Esophagus squamous epithelium (tissue), 5 donors: Measurements from ENCODE around the gene HMX3. TPM values are rescaled to one million over a fixed set of nuclear protein-coding genes. Genes with fewer than 3 reads are reported as not detected.

Source experiments
- DNase-seq: peaks from one replicate; lab custom pipeline; 2025; lab: John Stamatoyannopoulos, UW
- H3K27ac ChIP-seq, 4 donors: fragments of 200-600 bp; sonication (generic); one replicate each; pipeline ENCODE4 v1.5.1; 2016 to 2019; ENCODE audit warnings: mild to moderate bottlenecking in 1 of 4
- H3K27me3 ChIP-seq, 4 donors: fragments of 200-600 bp; sonication (generic); 1 replicate in 3 of 4; 2 replicates in 1 of 4; pipeline versions ENCODE4 v1.5.1 to v1.6.0; 2017 to 2021; ENCODE audit warnings: antibody characterized with exemption in 1 of 4
- H3K36me3 ChIP-seq, 3 donors: fragments of 200-600 bp; sonication (generic); one replicate each; pipeline ENCODE4 v1.5.1; 2016 to 2019
- H3K4me1 ChIP-seq, 3 donors: fragments of 200-600 bp; sonication (generic); one replicate each; pipeline ENCODE4 v1.5.1; 2017 to 2019
- H3K4me3 ChIP-seq, 4 donors: fragments of 200-600 bp; sonication (generic); 1 replicate in 3 of 4; 2 replicates in 1 of 4; pipeline ENCODE4 v1.5.1; 2016 to 2019; ENCODE audit warnings: mild to moderate bottlenecking in 2 of 4, moderate library complexity in 1 of 4
- H3K9me3 ChIP-seq, 3 donors: fragments of 200-600 bp; sonication (generic); one replicate each; pipeline ENCODE4 v1.5.1; 2016 to 2019
- POLR2A ChIP-seq, 4 donors: fragments of 450-650 bp; IDR thresholded peaks; one replicate each; pipeline ENCODE4 v1.6.1; 2017; ENCODE audit warnings: antibody characterized with exemption in 4 of 4, mild to moderate bottlenecking in 4 of 4, moderate library complexity in 3 of 4
- WGBS, 2 donors: methylation state at CpG; one replicate each; pipeline ENCODE4 v1.1.5; 2018; 5-methylcytosine and 5-hydroxymethylcytosine counted together
- intact Hi-C: fragments of 100-400 bp; cut with DNase I; formaldehyde crosslinking; loops from one replicate; pipeline ENCODE4 v1.15.0; 2022
- total RNA-seq, 4 donors: library from RNA; depleted of rRNA; stranded (reverse); fragments of >200 nt; gene quantifications; one replicate each; pipeline ENCODE4 v1.1.0, GENCODE V29; 2016
- TF ChIP-seq, protein P1 (sequence below), 6 experiments: fragments of 450-650 bp in 4 of 6; fragments of 200-600 bp in 2 of 6; sonication (generic) in 2 of 6; IDR thresholded peaks; one replicate each; pipeline ENCODE4 v1.5.1; 2016 to 2019; ENCODE audit warnings: antibody characterized with exemption in 6 of 6, mild to moderate bottlenecking in 4 of 6, moderate library complexity in 4 of 6
- donor health status: DM: yes; HTN: yes; CAD: no.

HMX3 gene
- total RNA-seq, 4 donors from 2014 or later = not detected

GRCh38 chr10:123183724-123184123 is 48.0 kb downstream of the HMX3 start:
- Histone ChIP-seq H3K27me3 (no peaks in the 10 kb centered on the region), H3K36me3 (peaks cover 0 to 26% (median 0%) of the 10 kb centered on the region in 3 donors), H3K4me1 (no peaks in the 10 kb centered on the region), H3K4me3 (no peak overlapping the region), H3K9me3 (peaks cover 0 to 17% (median 13%) of the 10 kb centered on the region in 3 donors), H3K27ac (no peak overlapping the region)
- no peak for TF ChIP-seq POLR2A (IDR thresholded peaks at IDR 0.05)
- TF ChIP-seq, protein P1, sequence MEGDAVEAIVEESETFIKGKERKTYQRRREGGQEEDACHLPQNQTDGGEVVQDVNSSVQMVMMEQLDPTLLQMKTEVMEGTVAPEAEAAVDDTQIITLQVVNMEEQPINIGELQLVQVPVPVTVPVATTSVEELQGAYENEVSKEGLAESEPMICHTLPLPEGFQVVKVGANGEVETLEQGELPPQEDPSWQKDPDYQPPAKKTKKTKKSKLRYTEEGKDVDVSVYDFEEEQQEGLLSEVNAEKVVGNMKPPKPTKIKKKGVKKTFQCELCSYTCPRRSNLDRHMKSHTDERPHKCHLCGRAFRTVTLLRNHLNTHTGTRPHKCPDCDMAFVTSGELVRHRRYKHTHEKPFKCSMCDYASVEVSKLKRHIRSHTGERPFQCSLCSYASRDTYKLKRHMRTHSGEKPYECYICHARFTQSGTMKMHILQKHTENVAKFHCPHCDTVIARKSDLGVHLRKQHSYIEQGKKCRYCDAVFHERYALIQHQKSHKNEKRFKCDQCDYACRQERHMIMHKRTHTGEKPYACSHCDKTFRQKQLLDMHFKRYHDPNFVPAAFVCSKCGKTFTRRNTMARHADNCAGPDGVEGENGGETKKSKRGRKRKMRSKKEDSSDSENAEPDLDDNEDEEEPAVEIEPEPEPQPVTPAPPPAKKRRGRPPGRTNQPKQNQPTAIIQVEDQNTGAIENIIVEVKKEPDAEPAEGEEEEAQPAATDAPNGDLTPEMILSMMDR (IDR thresholded peaks at IDR 0.05) = no peak
- no peak for DNase-seq
- WGBS, 2 donors = 100% methylated on average over 2 of the region's 2 CpGs
- intact Hi-C loops = no loop called here

- no peak for DNase-seq
- no peak for TF ChIP-seq POLR2A (IDR thresholded peaks at IDR 0.05)
- TF ChIP-seq, protein P1 (IDR thresholded peaks at IDR 0.05) = no peak
- no peak overlapping the region for H3K4me3 ChIP-seq
- H3K27me3 ChIP-seq = no peaks in the 10 kb centered on the region
- H3K27ac ChIP-seq = no peak overlapping the region
- peaks cover 0 to 52% (median 0%) of the 10 kb centered on the region in 3 donors for H3K36me3 ChIP-seq
- intact Hi-C loops = no loop called here
- H3K9me3 ChIP-seq = peaks cover 0 to 14% (median 13%) of the 10 kb centered on the region in 3 donors
- H3K4me1 ChIP-seq = no peaks in the 10 kb centered on the region
- WGBS, 2 donors = 90 to 94% methylated on average over 5 of the region's 5 CpGs
Measured at GRCh38 chr10:123187781-123188180, 52.0 kb downstream of the HMX3 start.

Other genes with a start within 250 kb of the HMX3 start
- not detected for gene FAM24A, start 225.4 kb upstream of the HMX3 start, total RNA-seq
- gene C10orf88, start 181.7 kb upstream of the HMX3 start, total RNA-seq = 1 to 10 TPM; 4.0 to 7.6 (median 4.6) TPM
- 1 to 10 TPM; 2.5 to 3.0 (median 2.6) TPM for gene PSTK, start 155.6 kb upstream of the HMX3 start, total RNA-seq
- gene IKZF5, start 127.2 kb upstream of the HMX3 start, total RNA-seq = 10 to 100 TPM in 1 of 4 donors, 1 to 10 TPM in 3; 2.9 to 12.0 (median 5.7) TPM
- gene ACADSB, start 127.0 kb upstream of the HMX3 start, total RNA-seq = 10 to 100 TPM in 2 of 4 donors, 1 to 10 TPM in 2; 7.5 to 13.5 (median 10.4) TPM
- gene HMX2, start 12.2 kb downstream of the HMX3 start, total RNA-seq = not detected
- gene BUB3, start 18.4 kb downstream of the HMX3 start, total RNA-seq = 100 to 1,000 TPM in 2 of 4 donors, 10 to 100 TPM in 2; 84.3 to 121 (median 100) TPM